H9 (cell line): ENCODE data around the gene MFN2. TPM values are rescaled to one million over a fixed set of nuclear protein-coding genes. Genes with fewer than 3 reads are reported as not detected.

Source experiments
- DNase-seq: peaks from one replicate; pipeline ENCODE4 v3.0.0-alpha.2; 2017
- H2AFZ ChIP-seq: one replicate; pipeline ENCODE4 v1.6.1; 2013; ENCODE audit warnings: mild to moderate bottlenecking, low read length, control low read depth, moderate library complexity
- H2AK5ac ChIP-seq: 2 replicates; pipeline ENCODE4 v1.6.1; 2013; ENCODE audit warnings: low read length, control low read depth, mixed read lengths; ENCODE audit not compliant: insufficient read length
- H2BK120ac ChIP-seq: one replicate; pipeline ENCODE4 v1.6.1; 2013; ENCODE audit warnings: low read depth, mild to moderate bottlenecking, low read length, control low read depth, inconsistent platforms; ENCODE audit not compliant: poor library complexity, severe bottlenecking
- H2BK12ac ChIP-seq: 2 replicates; pipeline ENCODE4 v1.6.1; 2013; ENCODE audit warnings: low read length, control low read depth, mixed read lengths, low read depth; ENCODE audit not compliant: insufficient read length
- H2BK15ac ChIP-seq: 2 replicates; pipeline ENCODE4 v1.6.1; 2013; ENCODE audit warnings: low read depth, low read length, control low read depth
- H2BK20ac ChIP-seq: one replicate; pipeline ENCODE4 v1.6.1; 2013; ENCODE audit warnings: low read depth, mild to moderate bottlenecking, low read length, control low read depth, inconsistent platforms; ENCODE audit not compliant: poor library complexity, severe bottlenecking
- H2BK5ac ChIP-seq: 2 replicates; pipeline ENCODE4 v1.6.1; 2013; ENCODE audit warnings: low read length, control low read depth, mixed read lengths; ENCODE audit not compliant: insufficient read length
- H3K14ac ChIP-seq: 2 replicates; pipeline ENCODE4 v1.6.1; 2013; ENCODE audit warnings: low read length, control low read depth; ENCODE audit not compliant: insufficient read depth
- H3K18ac ChIP-seq: 2 replicates; pipeline ENCODE4 v1.6.1; 2013; ENCODE audit warnings: low read depth, mild to moderate bottlenecking, mixed read lengths, low read length, control low read depth; ENCODE audit not compliant: insufficient read length
- H3K23ac ChIP-seq: 2 replicates; pipeline ENCODE4 v1.6.1; 2013; ENCODE audit warnings: low read length, control low read depth, mixed read lengths, low read depth; ENCODE audit not compliant: insufficient read length
- H3K23me2 ChIP-seq: 2 replicates; pipeline ENCODE4 v1.6.1; 2013; ENCODE audit warnings: low read depth, mild to moderate bottlenecking, mixed read lengths, low read length, control low read depth; ENCODE audit not compliant: insufficient read length, poor library complexity, severe bottlenecking
- H3K27ac ChIP-seq: 2 replicates; pipeline ENCODE4 v1.5.1; 2013; ENCODE audit warnings: low read length, control low read depth, mixed read lengths, low read depth; ENCODE audit not compliant: insufficient read length
- H3K27me3 ChIP-seq: 2 replicates; pipeline ENCODE4 v1.6.1; 2013; ENCODE audit warnings: low read length, control low read depth, inconsistent platforms; ENCODE audit not compliant: insufficient read depth
- H3K4ac ChIP-seq: 2 replicates; pipeline ENCODE4 v1.6.1; 2013; ENCODE audit warnings: low read depth, mild to moderate bottlenecking, control low read depth, inconsistent platforms, low read length, moderate library complexity
- H3K4me1 ChIP-seq: 2 replicates; pipeline ENCODE4 v1.6.1; 2013; ENCODE audit warnings: low read length, control low read depth, inconsistent platforms; ENCODE audit not compliant: insufficient read depth
- H3K4me2 ChIP-seq: 2 replicates; pipeline ENCODE4 v1.6.1; 2013; ENCODE audit warnings: low read length, control low read depth, mixed read lengths; ENCODE audit not compliant: insufficient read length, insufficient read depth
- H3K56ac ChIP-seq: 2 replicates; pipeline ENCODE4 v1.6.1; 2013; ENCODE audit warnings: low read depth, mild to moderate bottlenecking, mixed read lengths, low read length, control low read depth; ENCODE audit not compliant: insufficient read length
- H3K79me1 ChIP-seq: 2 replicates; pipeline ENCODE4 v1.6.1; 2013; ENCODE audit warnings: low read depth, mild to moderate bottlenecking, moderate library complexity, low read length, control low read depth, inconsistent platforms; ENCODE audit not compliant: insufficient read depth, poor library complexity, severe bottlenecking
- H3K79me2 ChIP-seq: 2 replicates; pipeline ENCODE4 v1.6.1; 2013; ENCODE audit warnings: low read length, control low read depth, inconsistent platforms; ENCODE audit not compliant: insufficient read depth
- H3K9ac ChIP-seq: 2 replicates; pipeline ENCODE4 v1.6.1; 2013; ENCODE audit warnings: low read length, control low read depth, mixed read lengths; ENCODE audit not compliant: insufficient read length; ENCODE audit errors: extremely low read depth
- H3K9me3 ChIP-seq: one replicate; pipeline ENCODE4 v1.6.1; 2013; ENCODE audit warnings: low read depth, low read length, inconsistent platforms; ENCODE audit not compliant: control insufficient read depth
- H3T11ph ChIP-seq: one replicate; pipeline ENCODE4 v1.6.1; 2013; ENCODE audit warnings: mild to moderate bottlenecking, low read length, control low read depth, inconsistent platforms
- H4K20me1 ChIP-seq: one replicate; pipeline ENCODE4 v1.6.1; 2013; ENCODE audit not compliant: control insufficient read depth, insufficient read length, insufficient read depth
- H4K5ac ChIP-seq: 2 replicates; pipeline ENCODE4 v1.6.1; 2013; ENCODE audit warnings: low read depth, mild to moderate bottlenecking, mixed read lengths, low read length, control low read depth; ENCODE audit not compliant: insufficient read length
- H4K8ac ChIP-seq: replicated peaks from 2 replicates; pipeline ENCODE4 v1.6.1; 2013; ENCODE audit warnings: low read length, control low read depth, mixed read lengths, low read depth; ENCODE audit not compliant: insufficient read length
- H4K91ac ChIP-seq: 2 replicates; pipeline ENCODE4 v1.6.1; 2013; ENCODE audit warnings: low read depth, mild to moderate bottlenecking, moderate library complexity, mixed read lengths, low read length, control low read depth; ENCODE audit not compliant: insufficient read length
- H3K27ac Mint-ChIP-seq, 3 experiments: 2 replicates in 2 of 3; 3 replicates in 1 of 3; pipeline ENCODE4 v1.8.0; 2020 to 2021; ENCODE audit warnings: mixed read lengths in 3 of 3, mild to moderate bottlenecking in 1 of 3, moderate library complexity in 1 of 3
- H3K27me3 Mint-ChIP-seq: 2 replicates; pipeline ENCODE4 v1.8.0; 2021; ENCODE audit warnings: low read depth, mild to moderate bottlenecking, moderate library complexity, mixed read lengths
- H3K36me3 Mint-ChIP-seq, 3 experiments: 2 replicates in 2 of 3; 3 replicates in 1 of 3; pipeline ENCODE4 v1.8.0; 2020 to 2021; ENCODE audit warnings: low read depth in 3 of 3, mixed read lengths in 3 of 3; ENCODE audit not compliant: insufficient read depth in 1 of 3
- H3K4me1 Mint-ChIP-seq, 2 experiments: 2 replicates each; pipeline ENCODE4 v1.8.0; 2020; ENCODE audit warnings: mixed read lengths in 2 of 2
- H3K4me3 Mint-ChIP-seq, 2 experiments: 2 replicates in 1 of 2; 3 replicates in 1 of 2; pipeline ENCODE4 v1.8.0; 2020 to 2021; ENCODE audit warnings: mild to moderate bottlenecking in 2 of 2, mixed read lengths in 2 of 2, moderate library complexity in 1 of 2
- H3K9me3 Mint-ChIP-seq, 2 experiments: 2 replicates in 1 of 2; 3 replicates in 1 of 2; pipeline ENCODE4 v1.8.0; 2020; ENCODE audit warnings: mild to moderate bottlenecking in 2 of 2, mixed read lengths in 2 of 2, moderate library complexity in 1 of 2
- WGBS: extraction: QIAGEN DNeasy Blood & Tissue Kit; methylation state at CpG from one replicate; pipeline ENCODE4 v1.1.7; 2013; ENCODE audit warnings: missing lambda C conversion rate, low lambda C conversion rate, mixed read lengths; ENCODE audit not compliant: insufficient read length; ENCODE audit errors: extremely low coverage; 5-methylcytosine and 5-hydroxymethylcytosine counted together
- total RNA-seq: library from RNA; stranded (reverse); gene quantifications from 2 replicates; pipeline ENCODE4 v1.2.1, GENCODE V29; 2021
- TF ChIP-seq, protein P1 (sequence below): fragments of 200-600 bp; sonication (generic); conservative IDR thresholded peaks from 3 replicates; pipeline ENCODE4 v1.8.0; 2021; ENCODE audit warnings: antibody characterized with exemption, mild to moderate bottlenecking

The MFN2 gene
- total RNA-seq, 1 experiment from 2014 or later, result 61.4 TPM

DNA sequence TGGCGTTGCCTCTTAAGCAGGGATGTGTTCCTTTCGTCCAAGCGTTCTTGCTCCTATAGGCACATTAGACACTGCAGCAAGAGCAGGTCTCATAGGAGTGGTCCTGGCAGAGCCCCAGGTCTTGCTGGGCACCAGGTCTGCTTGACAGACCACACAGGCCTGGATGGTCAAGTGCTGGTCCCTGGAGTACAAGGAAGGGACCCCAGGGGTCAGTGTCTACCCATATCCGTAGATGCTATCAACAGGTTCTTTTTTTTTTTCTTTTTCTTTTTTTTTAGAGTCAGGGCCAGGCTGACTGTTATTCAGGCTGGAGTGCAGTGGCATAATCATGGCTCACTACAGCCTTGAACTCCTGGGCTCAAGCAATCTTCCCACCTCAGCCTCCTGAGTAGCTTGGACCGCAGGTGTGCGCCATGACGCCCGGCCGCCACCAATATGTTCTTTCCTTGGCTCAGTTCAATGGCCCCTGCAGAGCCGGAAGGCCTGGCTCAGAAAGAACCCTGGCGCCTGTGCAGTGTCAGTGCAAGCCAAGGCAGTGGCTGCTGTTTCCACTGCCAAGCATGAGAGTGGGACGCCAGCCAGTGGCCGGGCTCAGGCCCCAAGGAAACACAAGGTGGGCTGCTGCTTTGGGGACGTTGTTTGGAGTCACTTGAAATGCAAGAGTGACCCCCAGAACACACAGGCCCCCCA is 72.9 kb downstream of the MFN2 start:
- Histone ChIP-seq H3K79me2 (no peaks in the 10 kb centered on the region), H4K5ac (no peak overlapping the region), H3T11ph (no peak overlapping the region), H3K4ac (no peak overlapping the region), H3K79me1 (no peaks in the 10 kb centered on the region), H3K23ac (no peak overlapping the region), H3K14ac (no peak overlapping the region), H3K27me3 (no peaks in the 10 kb centered on the region), H3K9me3 (no peaks in the 10 kb centered on the region), H3K56ac (no peak overlapping the region), H2BK5ac (no peak overlapping the region), H3K23me2 (no peaks in the 10 kb centered on the region), H4K20me1 (peaks cover 2% of the 10 kb centered on the region), H3K4me2 (no peak overlapping the region), H4K8ac (no peak overlapping the region), H3K9ac (no peak overlapping the region), H2BK120ac (no peak overlapping the region), H2BK15ac (no peak overlapping the region), H2BK20ac (no peak overlapping the region), H4K91ac (no peak overlapping the region), H3K4me1 (no peaks in the 10 kb centered on the region), H2BK12ac (no peak overlapping the region), H3K27ac (no peak overlapping the region), H3K18ac (no peak overlapping the region), H2AFZ (no peak overlapping the region), H2AK5ac (no peak overlapping the region)
- no CpG with 5 or more reads among the region's 14 CpGs for whole genome bisulfite sequencing
- Mint-ChIP-seq H3K36me3 (no peaks in the 10 kb centered on the region; a peak in 1 of 7 replicates), H3K9me3 (no peaks in the 10 kb centered on the region; a peak in 1 of 5 replicates), H3K27ac (no peak overlapping the region), H3K27me3 (peaks cover 10% of the 10 kb centered on the region), H3K4me1 (peaks cover 13 to 19% of the 10 kb centered on the region in 2 experiments), H3K4me3 (no peak overlapping the region)
- no peak for DNase-seq
- TF ChIP-seq, protein P1, sequence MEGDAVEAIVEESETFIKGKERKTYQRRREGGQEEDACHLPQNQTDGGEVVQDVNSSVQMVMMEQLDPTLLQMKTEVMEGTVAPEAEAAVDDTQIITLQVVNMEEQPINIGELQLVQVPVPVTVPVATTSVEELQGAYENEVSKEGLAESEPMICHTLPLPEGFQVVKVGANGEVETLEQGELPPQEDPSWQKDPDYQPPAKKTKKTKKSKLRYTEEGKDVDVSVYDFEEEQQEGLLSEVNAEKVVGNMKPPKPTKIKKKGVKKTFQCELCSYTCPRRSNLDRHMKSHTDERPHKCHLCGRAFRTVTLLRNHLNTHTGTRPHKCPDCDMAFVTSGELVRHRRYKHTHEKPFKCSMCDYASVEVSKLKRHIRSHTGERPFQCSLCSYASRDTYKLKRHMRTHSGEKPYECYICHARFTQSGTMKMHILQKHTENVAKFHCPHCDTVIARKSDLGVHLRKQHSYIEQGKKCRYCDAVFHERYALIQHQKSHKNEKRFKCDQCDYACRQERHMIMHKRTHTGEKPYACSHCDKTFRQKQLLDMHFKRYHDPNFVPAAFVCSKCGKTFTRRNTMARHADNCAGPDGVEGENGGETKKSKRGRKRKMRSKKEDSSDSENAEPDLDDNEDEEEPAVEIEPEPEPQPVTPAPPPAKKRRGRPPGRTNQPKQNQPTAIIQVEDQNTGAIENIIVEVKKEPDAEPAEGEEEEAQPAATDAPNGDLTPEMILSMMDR, result peak; percentile 45
